HG02588 (cell line): Measurements from ENCODE around the gene RIPOR2.

ENCODE experiments used
- ATAC-seq: cut with Tn5 transposase; IDR thresholded peaks from one replicate; pipeline ENCODE4 v1.9.1; 2021; ENCODE audit warnings: mild to moderate bottlenecking, moderate library complexity; ENCODE audit not compliant: unreplicated experiment

RIPOR2 gene

DNA sequence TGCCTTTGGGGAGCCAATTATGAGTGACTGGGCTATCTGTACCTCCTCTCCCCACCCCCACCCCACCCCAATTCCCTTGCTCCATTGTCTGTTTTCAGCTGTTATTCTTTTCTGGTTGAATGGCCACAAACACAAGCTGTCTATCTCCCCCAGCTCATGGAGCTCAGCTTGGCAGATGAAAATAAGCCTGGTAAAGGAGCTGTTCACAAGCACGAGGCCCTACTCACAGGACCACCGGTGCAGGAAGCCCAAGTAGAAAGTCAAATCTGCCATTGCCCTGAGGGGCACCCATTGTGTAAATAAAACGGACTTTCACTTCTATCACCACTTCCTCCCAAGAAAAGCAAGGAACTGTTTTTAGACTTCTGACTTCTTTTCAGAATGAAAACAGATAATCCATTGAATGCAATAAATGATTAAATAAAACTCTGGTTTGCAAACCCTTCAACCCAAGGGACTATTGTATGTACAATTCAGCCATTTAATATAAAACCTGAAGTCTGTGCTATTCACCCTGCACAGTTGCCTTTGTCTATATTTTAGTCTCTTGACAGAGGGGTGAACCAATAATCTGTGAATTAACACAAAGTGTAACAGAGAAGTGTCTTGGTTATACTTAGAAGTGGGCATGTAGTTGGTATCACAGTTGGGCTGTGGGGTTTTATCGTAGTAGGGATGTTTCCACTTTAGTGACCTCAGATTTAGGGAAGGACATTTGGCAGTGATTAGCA, 27.7 kb downstream of the RIPOR2 start:
- no peak for ATAC-seq

DNA sequence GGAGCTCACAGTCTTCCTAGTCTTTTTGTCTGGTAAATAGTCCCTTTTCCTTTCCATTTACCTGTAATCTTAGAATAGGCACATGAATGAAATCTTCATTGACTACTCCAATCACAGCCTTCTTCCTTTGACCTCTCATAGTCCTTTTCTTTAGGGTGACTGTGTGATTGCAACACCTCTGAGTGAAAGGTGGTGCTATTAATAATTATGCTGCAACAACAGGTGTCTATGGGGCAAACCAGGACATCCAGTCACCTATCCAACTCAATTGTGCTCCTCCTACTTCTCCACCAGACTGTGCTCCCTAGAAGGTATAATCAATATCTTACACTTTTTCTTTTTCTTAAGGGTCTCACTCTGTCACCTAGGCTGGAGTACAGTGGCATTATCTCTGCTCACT, 29.4 kb downstream of the RIPOR2 start:
- no peak for ATAC-seq

DNA sequence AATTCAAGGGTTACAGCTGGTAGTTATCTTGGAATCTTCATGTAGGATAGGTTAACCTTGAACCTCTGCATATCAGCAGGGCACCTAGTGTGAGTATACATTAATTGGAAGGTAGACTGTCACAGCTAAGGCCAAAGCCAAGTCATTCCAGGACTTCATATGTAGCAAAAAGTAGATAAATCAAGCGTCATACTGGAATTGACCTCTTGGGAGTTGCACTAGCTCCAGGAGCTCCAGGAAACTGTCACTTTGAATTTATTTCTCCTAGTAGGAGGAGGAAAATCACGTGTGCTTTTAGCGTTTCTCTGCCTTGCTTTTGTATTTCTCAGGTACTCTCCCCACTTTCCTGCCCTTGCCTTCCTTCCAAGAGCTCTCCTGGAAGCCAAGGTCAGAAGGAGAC, 30.3 kb downstream of the RIPOR2 start:
- ATAC-seq = no peak

DNA sequence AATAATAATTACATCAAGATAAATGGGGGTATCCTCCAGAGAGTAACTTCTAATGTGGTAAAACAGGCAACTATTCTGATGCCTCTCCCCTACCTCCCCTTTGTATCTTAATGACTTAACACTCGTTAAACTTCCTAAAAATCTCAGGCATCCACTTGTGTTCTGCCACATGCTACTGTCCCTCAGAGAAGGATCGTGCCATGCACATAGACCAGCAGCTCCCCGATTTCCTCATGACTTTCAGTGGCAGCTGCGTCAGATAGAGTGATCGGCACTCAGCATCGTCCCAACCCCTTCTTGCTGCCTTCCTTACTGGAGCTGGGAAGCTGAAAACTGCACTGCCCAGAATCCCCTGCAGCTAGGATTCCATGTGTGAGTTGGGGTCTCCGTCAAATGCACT, 32.1 kb downstream of the RIPOR2 start:
- ATAC-seq = no peak

DNA sequence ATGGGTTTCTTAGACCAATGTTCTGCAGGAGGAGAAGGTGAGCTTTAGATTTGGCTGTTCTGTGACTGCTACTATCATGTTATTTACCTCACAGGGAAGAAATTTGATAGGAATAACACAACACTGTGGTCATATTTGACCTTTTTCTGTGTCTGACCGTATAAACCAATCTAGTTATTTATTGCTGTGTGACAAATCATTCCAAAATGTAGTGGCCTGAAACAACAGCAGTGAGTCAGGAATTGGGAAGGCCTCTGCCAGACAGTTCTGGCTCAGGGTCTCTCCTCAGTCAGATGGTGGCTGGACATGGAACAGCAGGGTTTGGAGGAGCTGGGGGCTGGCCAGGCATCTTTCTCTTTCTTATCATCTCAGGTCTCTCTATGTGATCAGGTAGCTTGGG, 33.0 kb downstream of the RIPOR2 start:
- no peak for ATAC-seq

DNA sequence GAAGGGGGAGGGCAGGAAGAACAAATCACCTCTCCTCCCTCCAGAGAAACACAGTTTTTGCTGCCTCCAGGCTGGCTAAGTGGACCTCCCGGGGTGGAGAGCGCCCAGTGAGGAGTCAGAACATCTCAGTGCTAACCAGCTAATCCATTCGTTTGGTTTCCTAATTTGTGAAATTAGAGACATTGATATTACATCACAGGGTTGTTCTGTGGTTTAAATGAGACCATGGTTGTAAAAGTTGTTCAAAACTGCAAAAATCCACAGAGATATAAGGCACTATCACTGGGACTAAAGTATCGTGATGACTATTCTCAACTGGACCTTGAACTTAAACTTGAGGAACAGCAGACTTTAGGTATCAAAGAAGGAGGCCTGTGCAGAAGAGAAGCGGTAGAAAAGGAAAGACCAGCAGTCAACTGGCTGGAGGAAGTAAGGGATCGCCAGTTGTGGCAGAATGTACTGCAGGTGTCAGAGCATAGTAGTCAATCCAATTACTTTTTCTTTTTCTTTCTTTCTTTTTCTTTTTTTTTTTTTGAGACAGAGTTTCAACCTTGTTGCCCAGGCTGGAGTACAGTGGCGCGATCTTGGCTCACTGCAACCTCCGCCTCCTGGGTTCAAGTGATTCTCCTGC, 33.9 kb downstream of the RIPOR2 start:
- ATAC-seq = no peak

DNA sequence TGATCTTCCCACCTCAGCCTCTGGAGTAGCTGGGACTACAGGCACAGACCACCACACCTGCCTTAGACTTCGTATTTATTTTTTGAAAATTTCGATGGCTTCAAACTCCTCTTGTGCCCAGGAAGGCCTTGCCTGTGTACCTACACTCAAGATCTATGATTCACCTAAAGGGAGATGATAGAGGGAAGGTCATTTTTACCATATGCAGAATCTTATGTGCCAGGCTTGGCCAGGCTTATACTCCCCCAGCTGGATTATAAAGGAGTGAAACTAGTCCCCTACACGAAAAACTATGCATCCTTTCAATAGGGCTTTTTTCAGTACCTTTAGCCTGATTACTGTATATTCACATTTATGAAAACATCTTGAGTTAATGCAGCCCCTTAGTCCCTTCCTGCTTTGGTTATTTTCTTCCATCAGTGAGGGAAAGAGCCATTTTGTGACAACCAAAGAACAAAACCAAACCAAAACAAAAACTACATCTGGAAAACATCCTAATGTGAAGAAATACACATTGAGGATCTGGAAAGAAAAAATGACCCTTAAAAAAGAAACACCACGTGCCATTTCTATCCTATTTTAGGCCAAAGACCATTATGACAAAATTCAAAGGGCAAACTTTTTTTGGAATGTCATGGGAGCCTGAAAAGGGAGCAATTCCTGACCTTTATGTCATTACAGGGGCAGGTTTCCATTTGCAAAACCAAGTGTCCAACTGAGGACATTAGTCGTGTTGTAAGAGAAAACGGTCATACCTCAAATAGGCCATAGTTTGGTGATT, 34.7 kb downstream of the RIPOR2 start:
- ATAC-seq = no peak

DNA sequence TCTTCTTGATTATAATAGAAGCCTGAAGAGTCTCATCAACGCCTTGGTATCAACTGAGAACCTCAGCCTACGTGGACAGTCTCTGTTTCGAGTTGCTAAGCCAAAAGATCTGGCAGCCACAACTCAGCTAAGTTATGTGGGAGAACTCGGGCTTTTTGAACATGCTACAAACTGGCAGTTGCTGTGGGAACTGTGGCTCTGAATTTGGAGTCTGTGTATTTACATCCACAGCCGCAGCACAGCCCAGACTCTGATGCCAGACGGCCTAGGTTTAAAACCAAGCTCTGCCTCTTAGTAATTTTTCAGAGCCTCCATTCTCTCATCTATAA, 35.8 kb downstream of the RIPOR2 start:
- no peak for ATAC-seq

DNA sequence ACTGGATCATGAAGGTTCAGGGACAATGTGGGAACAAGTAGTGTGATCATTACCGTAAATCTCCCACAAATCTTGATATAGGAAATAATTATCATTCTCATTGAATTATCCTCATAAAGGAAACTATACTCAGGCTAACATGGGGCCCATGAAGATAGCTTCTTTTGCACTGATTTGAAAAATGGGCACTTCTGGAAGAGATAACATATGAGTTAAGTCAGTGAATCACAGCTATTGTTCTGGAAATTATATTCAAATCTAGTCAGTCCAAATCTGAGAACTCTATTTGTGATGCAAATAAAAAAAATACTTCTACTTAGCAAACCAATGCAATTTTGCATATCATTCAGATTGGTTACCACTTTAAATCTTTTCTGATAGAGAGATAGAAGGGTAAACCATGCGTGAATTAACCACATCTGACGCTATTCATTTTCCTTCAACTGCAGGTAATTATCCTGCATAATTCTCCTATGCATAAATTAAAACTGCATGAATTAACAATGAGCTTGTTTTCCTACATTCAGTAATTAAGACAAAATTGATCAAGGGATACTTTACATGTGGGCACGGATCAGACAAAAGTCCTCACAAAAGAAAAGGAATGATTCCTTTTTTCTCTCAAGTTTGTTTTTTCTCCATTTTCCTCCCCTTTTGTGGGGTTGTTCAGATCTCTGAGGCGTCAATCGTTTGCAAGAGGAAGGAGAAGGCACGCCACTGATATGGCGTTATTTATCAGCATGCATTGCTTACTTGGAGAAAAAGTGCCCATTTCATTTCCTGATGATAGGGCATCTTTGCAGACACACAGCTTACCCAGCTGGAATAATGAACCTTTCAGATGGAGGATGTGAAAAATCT, 36.4 kb downstream of the RIPOR2 start:
- ATAC-seq = no peak

DNA sequence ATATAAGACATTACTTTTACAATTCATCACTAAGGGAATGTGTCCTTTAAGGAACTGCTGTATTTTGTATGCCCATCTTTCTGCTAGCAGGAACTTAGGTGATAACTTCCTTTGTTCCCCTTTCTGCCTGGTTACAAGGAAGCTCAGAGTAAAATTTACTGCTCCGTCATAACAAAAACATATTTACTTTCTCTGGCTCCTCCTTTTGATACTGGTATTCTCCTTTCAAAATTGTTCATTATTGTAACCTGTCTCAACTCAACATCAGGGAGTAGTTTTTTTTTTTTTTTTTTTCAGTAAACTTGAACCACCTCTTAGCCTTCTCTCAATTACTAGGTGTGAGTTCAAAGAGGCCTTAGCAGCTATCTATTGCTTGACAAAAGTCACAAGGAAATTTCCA, 37.1 kb downstream of the RIPOR2 start:
- no peak for ATAC-seq

DNA sequence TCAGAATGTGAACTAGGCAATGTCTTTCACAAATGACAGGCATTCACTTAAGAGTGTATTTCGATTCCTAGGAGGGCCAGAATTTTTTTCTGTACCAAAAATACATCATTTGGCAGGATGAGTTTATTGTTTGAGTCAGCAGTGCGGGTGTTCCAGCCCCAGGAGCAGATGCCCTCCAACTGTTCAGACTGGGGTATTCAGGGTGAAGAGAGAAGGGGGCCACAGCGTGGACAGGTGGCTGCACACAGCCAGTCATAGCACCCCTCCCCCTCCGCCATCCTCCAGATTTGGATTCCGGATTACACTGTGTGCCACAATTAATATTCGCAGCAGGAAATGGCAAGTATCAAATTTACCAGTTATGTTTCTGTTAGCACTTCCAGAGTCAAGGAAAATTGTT, 38.6 kb downstream of the RIPOR2 start:
- ATAC-seq = no peak

DNA sequence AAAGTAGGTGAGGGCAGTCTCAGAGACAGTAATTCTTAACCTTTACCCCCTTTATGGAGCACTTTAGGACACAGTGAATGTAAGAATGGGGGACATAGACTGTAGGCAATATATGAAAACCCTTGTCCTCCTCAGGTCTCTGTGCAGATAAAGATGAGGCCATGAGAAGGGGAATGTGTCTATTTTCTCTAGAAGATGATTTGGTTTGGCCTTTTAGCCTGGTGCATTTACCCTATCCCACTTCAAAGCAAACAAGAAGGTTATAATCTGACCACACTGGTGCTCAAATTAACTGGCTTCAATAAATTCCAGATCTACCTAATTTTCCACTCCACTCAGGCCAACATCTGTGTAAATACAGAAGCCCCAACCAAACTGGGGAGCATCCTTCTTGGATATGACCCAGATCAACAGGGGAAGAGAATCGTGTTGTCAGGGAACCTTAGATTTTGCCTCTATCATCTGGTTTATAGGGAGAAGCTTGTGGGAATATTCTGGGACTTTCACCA, 42.4 kb downstream of the RIPOR2 start:
- no peak for ATAC-seq

DNA sequence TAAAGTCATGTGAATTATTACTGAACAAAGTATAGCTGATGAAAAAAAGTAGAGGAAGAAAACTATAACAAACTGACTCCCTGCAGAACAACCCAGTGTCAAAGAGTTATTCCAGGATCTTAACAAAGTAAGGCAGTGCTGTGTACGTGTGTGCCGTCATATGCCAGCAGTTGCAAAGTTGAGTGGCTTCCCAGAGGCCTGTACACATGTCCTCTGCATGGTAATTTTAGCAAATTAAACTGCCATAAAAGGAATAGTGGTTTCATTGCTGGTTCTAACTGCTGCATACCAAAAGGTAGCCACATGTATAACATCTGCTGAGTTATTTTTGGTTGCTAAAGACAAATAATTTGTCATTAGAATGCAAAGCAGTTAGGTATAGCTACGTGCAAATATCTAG, 44.8 kb downstream of the RIPOR2 start:
- no peak for ATAC-seq

DNA sequence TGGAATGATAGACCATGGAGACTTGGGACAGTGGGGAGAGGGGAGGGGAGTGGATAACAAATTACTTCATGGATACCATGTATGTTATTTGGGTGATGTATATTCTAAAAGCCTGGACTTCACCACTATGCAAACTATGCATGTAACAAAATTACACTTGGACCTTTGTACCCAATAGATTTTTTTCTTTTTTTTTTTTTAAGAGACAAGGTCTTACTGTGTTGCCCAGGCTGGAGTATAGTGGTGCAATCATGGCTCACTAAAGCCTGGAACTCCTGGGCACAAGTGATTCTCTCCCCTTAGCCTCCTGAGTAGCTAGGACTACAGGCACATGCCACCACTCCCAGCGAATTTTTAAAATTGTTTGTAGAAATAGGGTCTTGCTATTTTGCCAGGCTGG, 45.3 kb downstream of the RIPOR2 start:
- no peak for ATAC-seq

DNA sequence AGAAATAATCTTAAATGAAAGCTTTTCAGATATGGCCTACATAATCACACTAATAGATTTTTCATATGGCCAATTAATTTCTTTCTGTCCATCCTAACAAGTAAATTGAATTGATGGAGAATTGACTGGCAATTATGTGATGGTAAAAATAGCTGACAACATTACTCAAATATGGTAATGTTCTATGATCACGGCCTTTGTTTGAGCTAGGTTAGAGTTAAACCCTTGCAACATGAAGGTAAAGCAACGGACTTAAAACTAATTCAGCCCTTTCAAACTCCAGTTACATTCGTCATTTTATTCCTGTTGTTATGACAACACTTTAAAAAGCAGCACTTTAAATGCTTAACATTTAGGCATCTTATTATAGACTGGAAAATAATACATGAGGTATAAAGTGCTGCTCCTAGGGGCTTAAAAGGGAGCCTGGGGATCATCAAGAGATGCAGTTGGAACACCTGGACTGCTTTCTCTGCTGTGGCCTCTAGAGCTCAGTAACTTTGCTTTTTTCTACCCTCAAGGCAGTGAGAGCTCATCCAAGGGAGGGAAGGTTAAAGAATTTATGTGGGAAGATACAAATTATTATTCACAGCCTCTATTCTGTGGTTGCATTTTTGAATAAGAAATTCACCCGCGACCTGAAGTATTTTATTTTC, 46.9 kb downstream of the RIPOR2 start:
- ATAC-seq = no peak

DNA sequence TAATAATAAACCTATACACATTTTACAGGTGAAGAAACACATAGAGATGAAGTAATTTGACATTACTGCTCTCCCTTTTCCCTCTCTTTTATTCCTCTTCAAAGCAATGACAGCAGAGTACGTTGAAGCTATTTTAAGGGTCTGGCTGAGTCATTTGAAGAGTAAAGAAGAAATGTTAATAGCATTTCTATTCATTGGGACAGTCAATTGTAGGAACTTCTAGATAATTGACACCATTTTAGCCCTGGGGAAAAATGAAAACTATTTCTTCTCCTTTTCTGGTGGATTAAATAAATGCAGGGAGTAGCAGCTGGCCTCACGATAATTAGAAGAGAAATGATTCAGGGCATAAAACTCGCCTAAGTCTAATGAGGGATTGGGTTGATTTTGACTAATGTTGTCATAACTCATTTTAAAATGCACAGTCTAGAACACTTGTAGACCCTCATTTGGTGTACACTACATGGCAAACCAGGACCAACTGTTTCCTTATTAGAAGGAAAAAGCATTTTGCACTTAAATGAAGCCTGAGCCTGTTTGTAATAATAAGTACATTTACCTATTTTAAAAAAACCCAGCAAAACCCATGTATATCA, 48.1 kb downstream of the RIPOR2 start:
- ATAC-seq = no peak

DNA sequence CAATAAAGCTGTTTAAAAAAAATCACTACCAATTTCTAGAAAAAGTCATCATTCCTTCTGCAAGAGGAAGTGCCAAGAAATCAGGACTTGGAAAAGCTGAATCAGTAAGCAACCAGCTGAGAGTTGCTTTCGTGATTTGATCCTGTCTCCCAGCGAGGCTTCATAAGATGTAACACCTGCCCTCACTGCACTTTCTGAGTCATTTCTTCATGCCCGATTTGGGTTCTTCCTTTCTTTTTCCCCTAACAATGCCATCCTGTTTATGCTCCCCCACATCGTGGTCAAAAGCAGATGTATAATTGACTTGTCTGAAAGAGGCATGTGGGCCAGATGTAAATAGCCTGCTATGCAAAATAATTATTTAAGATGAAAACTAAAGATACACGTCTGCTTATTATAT, 52.1 kb downstream of the RIPOR2 start:
- ATAC-seq = no peak

DNA sequence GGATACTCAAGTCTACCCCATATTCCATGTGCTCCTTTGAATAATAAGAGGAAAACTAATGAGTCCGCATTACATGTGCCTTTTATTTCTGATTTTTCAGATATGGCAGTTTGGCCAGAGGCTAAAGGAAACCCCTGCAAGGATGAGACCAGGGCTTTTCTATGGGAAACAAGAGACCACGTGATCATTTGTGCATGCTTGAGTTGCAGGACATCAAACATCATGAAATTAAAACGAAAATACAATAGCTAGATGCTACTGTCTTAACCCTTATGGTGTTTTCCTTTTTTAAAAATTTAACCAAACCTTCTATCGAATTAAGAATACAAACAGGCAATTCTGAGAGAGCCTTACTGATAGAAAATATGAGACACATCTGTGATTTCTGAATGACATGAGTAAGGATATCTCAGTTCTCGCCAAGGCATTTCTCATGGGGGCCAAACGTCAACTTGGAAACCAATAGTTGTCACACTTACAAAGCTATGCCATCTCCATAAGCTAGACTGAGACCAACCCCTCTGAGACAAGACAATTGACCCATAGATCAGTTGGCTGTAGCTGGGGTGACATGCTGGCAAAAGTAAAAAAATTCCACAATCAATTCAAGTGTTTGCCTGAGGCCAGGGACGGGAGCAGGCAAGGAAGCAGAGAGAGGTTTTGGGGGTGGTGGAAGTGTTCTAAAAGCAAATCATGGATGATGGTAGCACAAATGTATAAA, 52.8 kb downstream of the RIPOR2 start:
- ATAC-seq = no peak

DNA sequence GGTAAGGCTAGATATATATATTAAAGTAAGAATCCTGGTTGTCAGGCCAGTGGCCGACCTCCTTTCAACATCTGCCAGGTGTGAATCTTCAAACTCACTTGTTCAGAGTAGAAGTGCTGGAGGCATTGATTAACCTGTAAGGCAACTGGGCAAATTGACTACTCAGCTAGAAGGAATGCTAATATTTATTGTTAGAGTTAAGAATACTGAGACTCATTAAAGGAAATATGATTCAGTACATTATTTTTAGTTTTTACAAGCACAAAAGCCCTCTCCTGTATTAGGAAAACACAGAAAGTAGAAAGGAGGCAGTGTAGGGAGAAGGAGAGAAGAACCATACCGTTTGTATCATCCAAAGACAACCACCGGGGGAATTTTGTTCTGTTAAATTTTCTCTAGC, 53.5 kb downstream of the RIPOR2 start:
- no peak for ATAC-seq

DNA sequence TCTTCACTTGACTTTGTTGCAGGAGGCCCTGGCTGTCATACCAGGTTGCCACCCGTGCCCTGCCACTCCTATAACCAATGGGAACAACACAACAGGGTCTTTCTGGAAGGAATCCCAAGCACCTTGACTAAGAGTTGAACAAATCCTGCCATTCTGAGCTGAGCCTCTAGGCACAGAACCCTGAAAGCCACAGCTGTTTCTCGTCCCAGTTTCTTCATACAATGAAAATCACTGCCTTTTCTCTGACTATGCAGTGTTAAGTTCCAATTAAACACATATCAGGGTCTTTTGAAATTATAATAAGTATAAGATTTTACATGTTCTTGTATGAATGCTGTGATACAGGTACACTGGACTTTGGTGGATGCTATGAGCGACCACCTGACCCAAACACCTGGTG, 54.4 kb downstream of the RIPOR2 start:
- no peak for ATAC-seq
